Psoas muscle (tissue), 8 donors: ENCODE measurements around the gene DISC1. TPM values are rescaled to one million over a fixed set of nuclear protein-coding genes. Genes with fewer than 3 reads are reported as not detected.
A peak's percentile ranks its signal among the peaks of the same experiment; 100 is the strongest.

ENCODE experiments used
- ATAC-seq, 4 donors: fragments of 200-7000 bp; cut with Tn5 transposase; one replicate each; pipeline ENCODE4 v1.9.1; 2020; ENCODE audit warnings: moderate library complexity in 3 of 4, mild to moderate bottlenecking in 2 of 4
- DNase-seq, 2 donors: peaks; one replicate each; pipeline ENCODE4 v3.0.0-alpha.2; 2020
- H3K27ac ChIP-seq: fragments of 200-600 bp; one replicate; pipeline ENCODE4 v1.8.0; 2022
- H3K27me3 ChIP-seq, 3 donors: fragments of 200-600 bp in 1 of 3; one replicate each; pipeline versions ENCODE4 v1.6.1 to v1.8.0; 2013 to 2022; ENCODE audit warnings: low read length in 2 of 3, mild to moderate bottlenecking in 2 of 3, moderate library complexity in 1 of 3; ENCODE audit not compliant: insufficient read depth in 3 of 3
- H3K36me3 ChIP-seq, 2 donors: fragments of 200-600 bp in 1 of 2; one replicate each; pipeline versions ENCODE4 v1.6.1 to v1.8.0; 2013 to 2022; ENCODE audit warnings: low read depth in 1 of 2, mild to moderate bottlenecking in 1 of 2, moderate library complexity in 1 of 2; ENCODE audit not compliant: insufficient read depth in 1 of 2
- H3K4me1 ChIP-seq: fragments of 200-600 bp; one replicate; pipeline ENCODE4 v1.8.0; 2022
- H3K4me3 ChIP-seq: fragments of 200-600 bp; one replicate; pipeline ENCODE4 v1.8.0; 2022; ENCODE audit warnings: mild to moderate bottlenecking
- H3K9me3 ChIP-seq: fragments of 200-600 bp; one replicate; pipeline ENCODE4 v1.8.0; 2022
- WGBS, 3 donors: extraction: QIAGEN DNeasy Blood & Tissue Kit; methylation state at CpG; one replicate each; pipeline versions ENCODE4 v1.1.6 to v1.1.7; 2013; 5-methylcytosine and 5-hydroxymethylcytosine counted together
- intact Hi-C, 2 donors: fragments of 100-400 bp; cut with DNase I; formaldehyde crosslinking; loops; one replicate each; pipeline versions ENCODE4 v1.11.0 to v1.14.2; 2022
- polyA plus RNA-seq, 3 donors: library from polyadenylated mRNA; stranded (reverse); fragments of 200-250 nt; gene quantifications; one replicate each; pipeline ENCODE4 v1.2.3, GENCODE V29; 2013
- total RNA-seq, 4 donors: library from RNA; stranded (reverse); fragmentation: NEBNext Ultra II Directional in 2 of 4; extraction: Animal tissue kit (Norgen Biotek cat#: 25700) in 2 of 4; gene quantifications; one replicate each; pipeline versions ENCODE4 v1.2.1 to v1.2.4, GENCODE V29; 2021 to 2023
- TF ChIP-seq, protein P1 (sequence below): fragments of 200-600 bp; IDR thresholded peaks from one replicate; pipeline ENCODE4 v1.8.0; 2022; ENCODE audit warnings: antibody characterized with exemption
- donor health status: healthy with polysubstance abuse.
- donor health status: DM: no; HTN: no; CAD: no; lungs with moderate emphysema.
- donor health status: Bipolar disorder and iron deficiency.
- donor health status: healthy.
- donor health status: DM: yes; HTN: yes; CAD: no.
- donor health status: DM: no; HTN: no; CAD: no.
- donor health status: DM: no; HTN: no; CAD: no.
- donor health status: DM: yes; HTN: yes; CAD: no.

The DISC1 gene
- total and polyA plus RNA-seq, 7 donors, result 0.35 to 2.8 (median 1.6) TPM

DNA sequence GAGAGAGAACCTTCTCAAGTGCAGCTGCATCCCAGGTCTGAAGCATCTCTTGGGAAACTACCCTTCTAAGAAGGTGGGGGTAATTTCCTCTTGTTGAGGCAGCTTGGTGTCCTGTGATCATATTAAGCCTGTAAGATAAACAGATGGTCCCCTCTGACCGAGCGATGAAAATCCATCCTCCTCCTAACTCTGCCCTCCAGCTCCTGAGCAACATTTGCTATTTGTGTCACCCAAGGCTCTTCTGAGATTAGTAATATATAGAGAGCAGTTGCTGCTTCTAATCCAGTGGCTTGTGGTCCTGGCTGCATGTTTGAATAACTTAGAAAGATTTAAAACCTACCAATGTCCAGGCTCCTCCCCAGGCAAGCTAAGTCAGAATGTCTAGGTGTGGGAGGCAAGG is 123.7 kb downstream of the DISC1 start:
- ATAC-seq (no peak), DNase-seq (no peak)
- Histone ChIP-seq H3K36me3 (no peaks in the 10 kb centered on the region), H3K4me3 (no peak overlapping the region), H3K27ac (no peak overlapping the region), H3K27me3 (no peaks in the 10 kb centered on the region), H3K9me3 (peaks cover 14% of the 10 kb centered on the region), H3K4me1 (no peaks in the 10 kb centered on the region)
- intact Hi-C loops, result no loop called here
- TF ChIP-seq, protein P1, sequence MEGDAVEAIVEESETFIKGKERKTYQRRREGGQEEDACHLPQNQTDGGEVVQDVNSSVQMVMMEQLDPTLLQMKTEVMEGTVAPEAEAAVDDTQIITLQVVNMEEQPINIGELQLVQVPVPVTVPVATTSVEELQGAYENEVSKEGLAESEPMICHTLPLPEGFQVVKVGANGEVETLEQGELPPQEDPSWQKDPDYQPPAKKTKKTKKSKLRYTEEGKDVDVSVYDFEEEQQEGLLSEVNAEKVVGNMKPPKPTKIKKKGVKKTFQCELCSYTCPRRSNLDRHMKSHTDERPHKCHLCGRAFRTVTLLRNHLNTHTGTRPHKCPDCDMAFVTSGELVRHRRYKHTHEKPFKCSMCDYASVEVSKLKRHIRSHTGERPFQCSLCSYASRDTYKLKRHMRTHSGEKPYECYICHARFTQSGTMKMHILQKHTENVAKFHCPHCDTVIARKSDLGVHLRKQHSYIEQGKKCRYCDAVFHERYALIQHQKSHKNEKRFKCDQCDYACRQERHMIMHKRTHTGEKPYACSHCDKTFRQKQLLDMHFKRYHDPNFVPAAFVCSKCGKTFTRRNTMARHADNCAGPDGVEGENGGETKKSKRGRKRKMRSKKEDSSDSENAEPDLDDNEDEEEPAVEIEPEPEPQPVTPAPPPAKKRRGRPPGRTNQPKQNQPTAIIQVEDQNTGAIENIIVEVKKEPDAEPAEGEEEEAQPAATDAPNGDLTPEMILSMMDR, result no peak
- 60 to 73% (median 63%) methylated on average over 2 of the region's 2 CpGs for WGBS, 3 donors

DNA sequence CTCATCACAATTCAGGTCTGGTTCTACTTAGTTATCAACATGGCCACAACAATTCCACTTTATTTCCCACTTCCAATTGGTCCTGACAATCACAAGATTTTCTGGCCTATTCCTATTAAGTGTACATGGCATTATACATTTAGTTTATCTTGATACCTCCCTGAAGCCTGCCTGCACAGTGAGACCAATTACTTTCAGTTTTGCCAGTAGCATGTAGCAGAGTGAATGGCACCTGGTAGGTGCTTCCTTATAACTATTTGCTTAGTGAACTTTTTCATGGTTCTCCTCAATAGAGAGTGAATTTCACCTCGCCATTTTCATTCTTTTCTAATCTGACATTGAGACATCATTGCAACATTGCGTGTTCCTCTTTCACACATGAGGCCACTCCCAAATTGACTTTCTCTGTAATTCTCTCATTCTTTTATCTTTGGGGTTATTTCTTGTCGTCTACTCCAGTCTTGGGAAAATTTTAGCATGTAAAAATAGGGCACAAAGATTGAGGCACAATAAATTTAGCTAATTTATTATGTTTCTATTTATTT is 124.3 kb downstream of the DISC1 start:
- DNase-seq, result no peak
- no peak overlapping the region for H3K27ac ChIP-seq
- H3K9me3 ChIP-seq, result peaks cover 14% of the 10 kb centered on the region
- no peak overlapping the region for H3K4me3 ChIP-seq
- H3K4me1 ChIP-seq, result no peaks in the 10 kb centered on the region
- no peak for ATAC-seq
- H3K27me3 ChIP-seq, result no peaks in the 10 kb centered on the region
- H3K36me3 ChIP-seq, result no peaks in the 10 kb centered on the region
- 91 to 97% (median 96%) methylated on average over 3 of the region's 3 CpGs for WGBS, 3 donors
- intact Hi-C loops, result no loop called here
- TF ChIP-seq, protein P1, result no peak

DNA sequence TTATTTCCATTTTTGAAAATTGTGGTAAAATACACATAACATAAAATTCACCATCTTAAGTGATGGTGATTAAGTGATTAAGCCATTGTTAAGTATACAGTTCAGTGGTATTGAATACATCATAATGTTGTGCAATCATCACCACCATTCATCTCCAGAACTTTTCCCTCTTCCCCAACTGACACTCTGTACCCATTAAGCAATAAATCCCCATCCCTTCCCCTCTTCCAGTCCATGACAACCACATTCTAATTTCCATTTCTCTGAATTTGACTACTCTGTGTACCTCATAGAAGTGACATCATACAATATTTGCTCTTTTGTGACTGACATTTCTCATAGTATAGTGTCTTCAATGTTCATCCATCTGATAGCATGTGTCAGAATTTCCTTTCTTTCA is 124.8 kb downstream of the DISC1 start:
- H3K27ac ChIP-seq, result no peak overlapping the region
- intact Hi-C loops, result no loop called here
- peaks cover 14% of the 10 kb centered on the region for H3K9me3 ChIP-seq
- no peaks in the 10 kb centered on the region for H3K36me3 ChIP-seq
- ATAC-seq (no peak), DNase-seq (no peak)
- no peaks in the 10 kb centered on the region for H3K27me3 ChIP-seq
- TF ChIP-seq, protein P1, result no peak
- H3K4me1 ChIP-seq, result no peaks in the 10 kb centered on the region
- H3K4me3 ChIP-seq, result no peak overlapping the region

DNA sequence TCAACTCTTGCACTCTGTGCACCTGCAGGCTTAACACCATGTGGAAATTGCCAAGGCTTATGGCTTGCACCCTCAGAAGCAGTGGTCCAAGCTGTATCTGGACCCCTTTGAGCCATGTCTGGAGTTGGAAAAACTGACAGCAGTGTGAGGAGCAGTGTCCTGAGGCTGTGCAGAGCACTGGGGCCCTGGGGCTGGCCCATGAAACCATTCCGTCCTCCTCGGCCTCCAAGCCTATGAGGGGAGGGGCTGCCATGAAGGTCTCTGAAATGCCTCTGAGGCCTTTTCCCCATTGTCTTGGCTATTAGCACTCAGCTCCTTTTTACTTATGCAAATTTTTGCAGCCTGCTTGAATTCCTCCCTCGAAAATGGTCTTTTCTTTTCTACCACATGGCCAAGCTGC is 126.7 kb downstream of the DISC1 start:
- ATAC-seq (no peak), DNase-seq (no peak)
- Histone ChIP-seq H3K27me3 (no peaks in the 10 kb centered on the region), H3K9me3 (peaks cover 8% of the 10 kb centered on the region), H3K27ac (no peak overlapping the region), H3K4me3 (no peak overlapping the region), H3K4me1 (peaks cover 2% of the 10 kb centered on the region), H3K36me3 (no peaks in the 10 kb centered on the region)
- TF ChIP-seq, protein P1, result no peak
- 98 to 100% (median 99%) methylated on average over 3 of the region's 3 CpGs for whole genome bisulfite sequencing, 3 donors
- intact Hi-C loops, result no loop called here

DNA sequence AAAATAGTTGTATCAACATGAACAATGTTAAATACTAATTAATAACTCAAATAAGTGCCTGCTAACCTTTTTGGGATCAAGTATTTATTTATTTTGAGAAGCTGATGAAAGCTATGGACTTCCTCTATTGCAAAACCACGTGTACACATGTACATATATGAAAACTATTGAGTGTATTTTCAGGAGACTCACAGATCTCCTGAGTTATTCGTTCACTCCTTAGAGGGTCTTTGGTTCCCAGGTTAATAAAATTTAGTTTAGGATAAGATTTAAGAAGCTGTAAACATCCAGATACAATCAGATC is 130.5 kb downstream of the DISC1 start:
- DNase-seq, result no peak
- 36 to 48% (median 44%) methylated on average over 2 of the region's 2 CpGs for WGBS, 3 donors
- TF ChIP-seq, protein P1, result no peak
- intact Hi-C loops, result no loop called here
- Histone ChIP-seq H3K9me3 (peaks cover 8% of the 10 kb centered on the region), H3K36me3 (no peaks in the 10 kb centered on the region), H3K27me3 (no peaks in the 10 kb centered on the region), H3K27ac (no peak overlapping the region), H3K4me3 (no peak overlapping the region), H3K4me1 (peaks cover 2% of the 10 kb centered on the region)
- ATAC-seq, result peak in 2 of 4 donors; percentile 47 to 53
